Gastrocnemius medialis (tissue), 4 donors: ENCODE results near the gene ST3GAL2. TPM values are rescaled to one million over a fixed set of nuclear protein-coding genes. Genes with fewer than 3 reads are reported as not detected.

ENCODE experiments used
- ATAC-seq, 2 donors: fragments of 150-250 bp; one replicate each; pipeline ENCODE4 v1.9.1; 2016
- DNase-seq, 2 donors: peaks; one replicate each; pipeline ENCODE4 v3.0.0-alpha.2; 2019
- H3K27ac ChIP-seq, 4 donors: fragments of 200-600 bp; sonication (generic); 1 replicate in 1 of 4; 2 replicates in 3 of 4; pipeline ENCODE4 v1.5.1; 2016 to 2018; ENCODE audit warnings: mild to moderate bottlenecking in 2 of 4, moderate library complexity in 1 of 4
- H3K27me3 ChIP-seq, 3 donors: fragments of 200-600 bp; sonication (generic) in 2 of 3; 1 replicate in 1 of 3; 2 replicates in 2 of 3; pipeline versions ENCODE4 v1.5.1 to v1.6.0; 2016 to 2019; ENCODE audit warnings: mild to moderate bottlenecking in 1 of 3, moderate library complexity in 1 of 3
- H3K36me3 ChIP-seq, 2 donors: fragments of 200-600 bp; sonication (generic) in 1 of 2; one replicate each; pipeline ENCODE4 v1.5.1; 2017 to 2018
- H3K4me1 ChIP-seq, 2 donors: fragments of 200-600 bp; sonication (generic) in 1 of 2; one replicate each; pipeline ENCODE4 v1.5.1; 2016 to 2017; ENCODE audit warnings: mild to moderate bottlenecking in 2 of 2
- H3K4me3 ChIP-seq, 4 donors: fragments of 200-600 bp; sonication (generic) in 3 of 4; 1 replicate in 1 of 4; 2 replicates in 3 of 4; pipeline ENCODE4 v1.5.1; 2016 to 2019; ENCODE audit warnings: mild to moderate bottlenecking in 2 of 4
- H3K9me3 ChIP-seq, 3 donors: fragments of 200-600 bp; sonication (generic) in 2 of 3; 1 replicate in 1 of 3; 2 replicates in 2 of 3; pipeline ENCODE4 v1.5.1; 2016 to 2019
- CTCF ChIP-seq, 5 experiments: fragments of 450-650 bp in 3 of 5; fragments of 200-600 bp in 2 of 5; sonication (generic) in 2 of 5; IDR thresholded peaks in 4 of 5; conservative IDR thresholded peaks in 1 of 5; 1 replicate in 4 of 5; 2 replicates in 1 of 5; pipeline ENCODE4 v1.5.1; 2016 to 2019; ENCODE audit warnings: antibody characterized with exemption in 5 of 5, mild to moderate bottlenecking in 3 of 5, moderate library complexity in 3 of 5
- POLR2A ChIP-seq, 2 donors: fragments of 450-650 bp; IDR thresholded peaks; one replicate each; pipeline ENCODE4 v1.6.1; 2017; ENCODE audit warnings: antibody characterized with exemption in 2 of 2, mild to moderate bottlenecking in 2 of 2, moderate library complexity in 2 of 2
- in situ Hi-C, 4 donors: fragments of 200-750 bp; cut with MboI; loops; one replicate each; pipeline versions ENCODE4 v1.15.0 to v1.8.0; 2017; ENCODE audit warnings: low sequenced_read_pairs in 4 of 4
- intact Hi-C: fragments of 100-400 bp; cut with DNase I; formaldehyde crosslinking; loops from one replicate; pipeline ENCODE4 v1.15.1; 2023; ENCODE audit warnings: low total_unique reads
- total RNA-seq, 4 donors: library from RNA; depleted of rRNA; stranded (reverse); fragments of >200 nt; gene quantifications; one replicate each; pipeline versions ENCODE4 v1.1.0 to v1.2.3, GENCODE V29; 2016

The ST3GAL2 gene
- total RNA-seq, 4 donors from 2014 or later = 12.8 to 27.7 (median 22.1) TPM

DNA sequence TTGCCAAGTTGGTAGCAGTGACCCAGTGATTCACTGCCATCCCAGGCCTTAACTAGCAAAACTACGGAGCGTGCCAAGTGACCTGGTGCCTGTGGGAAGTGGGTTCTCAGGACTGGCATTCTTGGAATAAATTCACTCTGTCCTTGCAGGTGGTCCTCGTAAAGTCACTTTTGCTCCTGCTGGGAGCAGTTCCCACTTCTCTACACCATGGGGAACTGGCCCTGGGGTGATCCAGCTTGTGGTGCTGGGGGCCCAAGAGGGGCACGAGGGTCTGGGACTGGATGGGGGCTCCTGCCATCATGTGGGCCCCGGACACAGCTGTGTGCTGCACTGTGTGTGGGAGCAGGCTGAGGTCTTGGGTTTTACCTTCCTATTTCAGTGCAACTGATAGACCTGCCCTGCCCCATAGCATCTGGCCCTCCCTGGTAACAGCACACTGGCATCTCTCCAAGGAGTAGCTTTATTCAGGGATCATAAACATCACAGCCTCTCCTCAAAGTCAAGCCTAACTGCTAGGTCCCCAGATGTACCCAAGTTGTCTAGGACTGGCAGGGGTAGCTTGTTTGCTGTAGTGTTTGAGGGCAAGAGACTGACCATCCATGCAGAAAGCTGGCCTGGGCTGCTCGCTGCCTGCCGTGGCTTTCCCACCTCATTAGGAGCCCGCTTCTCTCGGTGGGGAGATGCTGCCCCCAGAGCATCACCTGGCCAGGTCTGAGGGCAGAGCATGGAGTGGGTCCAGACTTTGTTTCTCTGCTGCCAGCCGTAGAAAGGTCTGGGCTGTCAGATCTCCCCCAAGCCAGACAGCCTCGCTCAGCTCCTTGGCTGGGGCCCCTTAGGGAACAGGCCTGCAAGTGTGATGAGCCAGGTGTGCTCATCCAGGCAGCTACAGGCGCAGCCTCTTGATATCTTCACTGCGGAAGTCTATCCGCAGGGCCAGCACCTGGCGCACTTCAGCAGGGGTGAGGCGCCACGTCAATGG, 41.5 kb upstream of the ST3GAL2 start:
- DNase-seq = no peak
- TF ChIP-seq POLR2A (IDR thresholded peaks at IDR 0.05) (no peak), CTCF (IDR thresholded peaks at IDR 0.05 in 4 of 5, conservative IDR thresholded peaks at IDR 0.05 in 1 of 5) (no peak)
- Histone ChIP-seq H3K27me3 (no peaks in the 10 kb centered on the region), H3K9me3 (no peaks in the 10 kb centered on the region), H3K36me3 (peaks cover 0 to 49% of the 10 kb centered on the region in 2 donors), H3K4me1 (peaks cover 13 to 15% of the 10 kb centered on the region in 2 donors), H3K4me3 (no peak overlapping the region), H3K27ac (peak overlapping the region in 2 of 4 donors; percentile 35 to 88)
- intact Hi-C loops = no loop called here
- no peak for ATAC-seq
- in situ Hi-C loops = no loop called here

DNA sequence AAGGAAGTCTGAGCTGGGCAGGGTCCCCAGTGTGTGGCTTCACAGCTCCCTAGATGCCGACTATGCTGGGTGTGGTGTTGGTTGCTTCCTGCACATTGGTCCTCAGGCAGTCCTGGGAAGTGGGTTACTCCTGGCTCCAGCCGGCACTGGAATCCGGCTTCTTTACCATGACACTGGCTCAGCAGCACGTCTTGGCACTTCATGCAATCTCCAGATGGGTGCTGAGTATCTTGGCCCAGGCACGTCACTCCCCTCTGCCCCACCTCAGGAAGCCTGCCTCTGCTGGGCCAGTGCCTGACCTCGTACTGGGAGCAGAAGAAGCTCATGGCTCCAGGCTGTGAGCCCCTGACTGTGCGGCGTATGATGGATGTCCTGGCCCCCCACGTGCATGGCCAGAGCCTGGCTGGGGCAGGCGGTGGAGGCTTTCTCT, 40.0 kb upstream of the ST3GAL2 start:
- TF ChIP-seq CTCF (IDR thresholded peaks at IDR 0.05 in 4 of 5, conservative IDR thresholded peaks at IDR 0.05 in 1 of 5) (no peak), POLR2A (IDR thresholded peaks at IDR 0.05) (no peak)
- H3K27me3 ChIP-seq = no peaks in the 10 kb centered on the region
- intact Hi-C loops (no loop called here), in situ Hi-C loops (no loop called here)
- no peak for ATAC-seq
- no peak for DNase-seq
- H3K4me3 ChIP-seq = no peak overlapping the region
- H3K4me1 ChIP-seq = peaks cover 13 to 15% of the 10 kb centered on the region in 2 donors
- peak overlapping the region in 3 of 4 donors; percentile 35 to 88 (median 75) for H3K27ac ChIP-seq
- peaks cover 0 to 44% of the 10 kb centered on the region in 2 donors for H3K36me3 ChIP-seq
- H3K9me3 ChIP-seq = no peaks in the 10 kb centered on the region

DNA sequence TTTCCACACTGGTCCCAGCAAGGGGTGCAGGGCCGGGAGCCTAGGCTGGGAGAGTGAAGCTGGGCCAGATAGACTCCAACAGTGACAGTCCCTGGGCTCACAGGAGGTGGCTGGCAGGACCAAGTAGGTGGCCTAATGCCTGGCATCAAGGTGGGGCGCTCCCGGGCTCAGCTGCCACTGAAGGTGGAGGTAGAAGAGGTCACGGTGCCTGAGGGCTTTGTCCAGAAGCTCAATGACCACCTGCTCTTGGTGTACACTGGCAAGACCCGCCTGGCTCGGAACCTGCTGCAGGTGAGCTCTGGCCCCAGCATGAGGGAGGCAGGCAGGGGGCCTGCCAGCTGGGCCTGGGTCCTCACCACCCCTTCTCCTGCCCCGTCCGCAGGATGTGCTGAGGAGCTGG, 39.3 kb upstream of the ST3GAL2 start:
- Histone ChIP-seq H3K4me1 (peaks cover 18 to 19% of the 10 kb centered on the region in 2 donors), H3K27ac (peak overlapping the region in 2 of 4 donors; percentile 75 to 88), H3K27me3 (no peaks in the 10 kb centered on the region), H3K9me3 (no peaks in the 10 kb centered on the region), H3K4me3 (no peak overlapping the region), H3K36me3 (peaks cover 0 to 40% of the 10 kb centered on the region in 2 donors)
- intact Hi-C loops = no loop called here
- TF ChIP-seq POLR2A (IDR thresholded peaks at IDR 0.05) (no peak), CTCF (IDR thresholded peaks at IDR 0.05 in 4 of 5, conservative IDR thresholded peaks at IDR 0.05 in 1 of 5) (no peak)
- ATAC-seq = no peak
- in situ Hi-C loops = no loop called here
- no peak for DNase-seq

- ATAC-seq (peak; percentile 86 to 92), DNase-seq (peak; percentile 53 to 80)
- peaks cover 0 to 30% of the 10 kb centered on the region in 2 donors for H3K36me3 ChIP-seq
- H3K4me1 ChIP-seq = peaks cover 19 to 20% of the 10 kb centered on the region in 2 donors
- no peak overlapping the region for H3K4me3 ChIP-seq
- peak overlapping the region; percentile 74 to 88 (median 76) for H3K27ac ChIP-seq
- in situ Hi-C loops = no loop called here
- no peaks in the 10 kb centered on the region for H3K27me3 ChIP-seq
- H3K9me3 ChIP-seq = no peaks in the 10 kb centered on the region
- no peak for TF ChIP-seq CTCF (IDR thresholded peaks at IDR 0.05 in 4 of 5, conservative IDR thresholded peaks at IDR 0.05 in 1 of 5)
- TF ChIP-seq POLR2A (IDR thresholded peaks at IDR 0.05) = no peak
- intact Hi-C loops = no loop called here
Measured at GRCh38 chr16:70476272-70477020, 37.5 kb upstream of the ST3GAL2 start.
